ENCODE data around the gene RAB17. TPM values are rescaled to one million over a fixed set of nuclear protein-coding genes. Genes with fewer than 3 reads are reported as not detected.

RAB17 gene
- total and polyA plus RNA-seq, 2 experiments from 2014 or later: 58.3 to 99.1 TPM

DNA sequence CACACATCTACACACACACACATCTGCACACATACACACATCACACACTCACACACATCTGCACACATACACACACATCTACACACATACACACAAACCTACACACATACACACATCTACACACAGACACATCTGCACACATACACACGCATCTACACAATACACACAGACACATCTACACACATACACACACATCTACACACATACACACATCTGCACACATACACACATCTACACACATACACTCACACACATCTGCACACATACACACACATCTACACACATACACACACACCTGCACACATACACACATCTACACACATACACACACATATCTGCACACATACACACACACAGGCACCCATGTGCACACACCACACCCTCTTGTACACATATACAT, 24.6 kb downstream of the RAB17 start:
- DNase-seq (ENCODE audit: low spot score): no peak
- H3K9me3 ChIP-seq (ENCODE audit: low read depth): no peaks in the 10 kb centered on the region
- no peak overlapping the region for H3K27ac ChIP-seq
- H3K79me2 ChIP-seq: no peaks in the 10 kb centered on the region
- H2AFZ ChIP-seq: no peak overlapping the region
- H3K27me3 ChIP-seq: no peaks in the 10 kb centered on the region
- H3K4me1 ChIP-seq (ENCODE audit: insufficient read depth): no peaks in the 10 kb centered on the region
- H3K36me3 ChIP-seq (replicated peaks; ENCODE audit: insufficient read depth, low read depth): no peaks in the 10 kb centered on the region
- TF ChIP-seq, protein P1, sequence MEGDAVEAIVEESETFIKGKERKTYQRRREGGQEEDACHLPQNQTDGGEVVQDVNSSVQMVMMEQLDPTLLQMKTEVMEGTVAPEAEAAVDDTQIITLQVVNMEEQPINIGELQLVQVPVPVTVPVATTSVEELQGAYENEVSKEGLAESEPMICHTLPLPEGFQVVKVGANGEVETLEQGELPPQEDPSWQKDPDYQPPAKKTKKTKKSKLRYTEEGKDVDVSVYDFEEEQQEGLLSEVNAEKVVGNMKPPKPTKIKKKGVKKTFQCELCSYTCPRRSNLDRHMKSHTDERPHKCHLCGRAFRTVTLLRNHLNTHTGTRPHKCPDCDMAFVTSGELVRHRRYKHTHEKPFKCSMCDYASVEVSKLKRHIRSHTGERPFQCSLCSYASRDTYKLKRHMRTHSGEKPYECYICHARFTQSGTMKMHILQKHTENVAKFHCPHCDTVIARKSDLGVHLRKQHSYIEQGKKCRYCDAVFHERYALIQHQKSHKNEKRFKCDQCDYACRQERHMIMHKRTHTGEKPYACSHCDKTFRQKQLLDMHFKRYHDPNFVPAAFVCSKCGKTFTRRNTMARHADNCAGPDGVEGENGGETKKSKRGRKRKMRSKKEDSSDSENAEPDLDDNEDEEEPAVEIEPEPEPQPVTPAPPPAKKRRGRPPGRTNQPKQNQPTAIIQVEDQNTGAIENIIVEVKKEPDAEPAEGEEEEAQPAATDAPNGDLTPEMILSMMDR (IDR thresholded peaks at IDR 0.05; ENCODE audit: poor library complexity): no peak
- TF ChIP-seq EZH2 (IDR thresholded peaks at IDR 0.05; ENCODE audit: borderline replicate concordance) (no peak), EZH2phosphoT487 (IDR thresholded peaks at IDR 0.05; ENCODE audit: low read depth, severe bottlenecking, unreplicated experiment) (no peak)
- WGBS (ENCODE audit: low lambda C conversion rate, missing lambda C conversion rate): 100% methylated on average over 1 of the region's 1 CpG
- H4K20me1 ChIP-seq (ENCODE audit: insufficient read depth, poor library complexity, severe bottlenecking): no peaks in the 10 kb centered on the region
- H3K4me3 ChIP-seq: no peak overlapping the region
- H3K9me2 ChIP-seq (replicated peaks; ENCODE audit: insufficient read depth): no peaks in the 10 kb centered on the region
- no peak overlapping the region for H3K4me2 ChIP-seq

DNA sequence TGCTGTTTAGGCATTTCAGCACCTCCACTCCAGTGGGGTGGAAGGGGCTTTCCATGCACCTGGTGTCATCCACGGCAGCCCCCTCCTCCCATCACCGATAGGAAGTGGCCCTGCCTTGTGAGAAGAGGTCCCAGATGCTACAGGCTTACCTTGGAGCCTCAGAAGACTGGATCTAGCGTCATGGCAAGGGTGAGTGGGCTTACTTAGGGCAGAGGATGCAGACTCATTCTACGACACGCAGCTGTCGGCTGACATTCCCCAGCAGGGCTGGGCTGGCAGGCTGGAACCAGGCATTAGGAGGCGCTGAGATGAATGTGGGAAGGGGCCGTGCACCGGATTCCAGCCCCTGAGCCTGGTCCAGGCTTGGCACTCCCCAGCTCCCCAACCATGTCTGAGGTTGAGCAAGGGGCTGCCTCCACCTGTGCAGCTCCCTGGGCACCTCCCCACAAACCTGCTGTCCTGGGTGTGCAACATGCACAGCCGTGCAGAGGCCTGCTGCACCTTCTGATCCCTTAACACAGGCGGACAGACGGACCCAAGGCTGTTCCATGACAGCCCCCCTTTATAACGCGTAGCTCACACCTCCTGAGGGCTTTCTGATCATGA, 25.9 kb downstream of the RAB17 start:
- H3K4me3 ChIP-seq: no peak overlapping the region
- no peak overlapping the region for H3K4me2 ChIP-seq
- no peaks in the 10 kb centered on the region for H3K27me3 ChIP-seq
- no peak overlapping the region for H3K27ac ChIP-seq
- no peak for DNase-seq (ENCODE audit: low spot score)
- TF ChIP-seq EZH2 (IDR thresholded peaks at IDR 0.05; ENCODE audit: borderline replicate concordance): no peak
- no peak for TF ChIP-seq EZH2phosphoT487 (IDR thresholded peaks at IDR 0.05; ENCODE audit: low read depth, severe bottlenecking, unreplicated experiment)
- TF ChIP-seq, protein P1 (IDR thresholded peaks at IDR 0.05; ENCODE audit: poor library complexity): no peak
- H3K79me2 ChIP-seq: no peaks in the 10 kb centered on the region
- H2AFZ ChIP-seq: no peak overlapping the region
- H4K20me1 ChIP-seq (ENCODE audit: insufficient read depth, poor library complexity, severe bottlenecking): no peaks in the 10 kb centered on the region
- 87% methylated on average over 14 of the region's 14 CpGs for WGBS (ENCODE audit: low lambda C conversion rate, missing lambda C conversion rate)
- H3K36me3 ChIP-seq (replicated peaks; ENCODE audit: insufficient read depth, low read depth): no peaks in the 10 kb centered on the region
- H3K4me1 ChIP-seq (ENCODE audit: insufficient read depth): no peaks in the 10 kb centered on the region
- H3K9me2 ChIP-seq (replicated peaks; ENCODE audit: insufficient read depth): no peaks in the 10 kb centered on the region
- H3K9me3 ChIP-seq (ENCODE audit: low read depth): no peaks in the 10 kb centered on the region

DNA sequence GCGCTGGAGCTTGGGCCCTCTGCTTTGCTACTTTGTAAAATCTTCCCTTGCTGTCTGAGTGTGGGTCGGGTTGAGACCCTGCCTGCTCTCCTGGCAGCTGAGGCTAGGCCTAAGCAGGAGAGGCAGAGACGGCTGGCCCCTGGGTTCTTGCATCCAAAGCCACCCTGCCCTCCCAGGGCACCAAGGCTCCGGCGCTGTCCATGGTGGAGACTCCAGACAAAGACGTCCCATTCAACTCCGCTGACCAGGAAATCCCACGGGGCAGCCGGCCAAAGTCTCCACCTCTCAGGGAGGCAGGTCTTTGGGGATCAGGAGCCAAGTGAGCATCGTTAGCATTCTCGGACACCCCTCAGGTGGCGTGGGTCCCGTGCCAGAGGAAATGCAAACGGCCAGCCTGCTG, 26.7 kb downstream of the RAB17 start:
- Histone ChIP-seq H3K9me3 (ENCODE audit: low read depth) (no peaks in the 10 kb centered on the region), H3K79me2 (no peaks in the 10 kb centered on the region), H3K9me2 (replicated peaks; ENCODE audit: insufficient read depth) (no peaks in the 10 kb centered on the region), H3K4me1 (ENCODE audit: insufficient read depth) (no peaks in the 10 kb centered on the region), H3K4me3 (no peak overlapping the region), H4K20me1 (ENCODE audit: insufficient read depth, poor library complexity, severe bottlenecking) (no peaks in the 10 kb centered on the region), H3K27ac (no peak overlapping the region), H3K4me2 (no peak overlapping the region), H3K36me3 (replicated peaks; ENCODE audit: insufficient read depth, low read depth) (no peaks in the 10 kb centered on the region), H2AFZ (no peak overlapping the region), H3K27me3 (no peaks in the 10 kb centered on the region)
- 51% methylated on average over 14 of the region's 14 CpGs for WGBS (ENCODE audit: low lambda C conversion rate, missing lambda C conversion rate)
- no peak for TF ChIP-seq EZH2phosphoT487 (IDR thresholded peaks at IDR 0.05; ENCODE audit: low read depth, severe bottlenecking, unreplicated experiment)
- TF ChIP-seq EZH2 (IDR thresholded peaks at IDR 0.05; ENCODE audit: borderline replicate concordance): no peak
- TF ChIP-seq, protein P1 (IDR thresholded peaks at IDR 0.05; ENCODE audit: poor library complexity): no peak
- DNase-seq (ENCODE audit: low spot score): peak; percentile 51

Data from hepatocyte (in vitro differentiated cells).